ENCODE results near the gene BLNK. TPM values are rescaled to one million over a fixed set of nuclear protein-coding genes. Genes with fewer than 3 reads are reported as not detected.
"Not testable (repeated sequence)": the region's sequence is repeated elsewhere in the genome, so short reads cannot be mapped to it uniquely, and the experiment has no call there.

The BLNK gene
- polyA plus RNA-seq (ENCODE audit: insufficient read length): 1.8 TPM

DNA sequence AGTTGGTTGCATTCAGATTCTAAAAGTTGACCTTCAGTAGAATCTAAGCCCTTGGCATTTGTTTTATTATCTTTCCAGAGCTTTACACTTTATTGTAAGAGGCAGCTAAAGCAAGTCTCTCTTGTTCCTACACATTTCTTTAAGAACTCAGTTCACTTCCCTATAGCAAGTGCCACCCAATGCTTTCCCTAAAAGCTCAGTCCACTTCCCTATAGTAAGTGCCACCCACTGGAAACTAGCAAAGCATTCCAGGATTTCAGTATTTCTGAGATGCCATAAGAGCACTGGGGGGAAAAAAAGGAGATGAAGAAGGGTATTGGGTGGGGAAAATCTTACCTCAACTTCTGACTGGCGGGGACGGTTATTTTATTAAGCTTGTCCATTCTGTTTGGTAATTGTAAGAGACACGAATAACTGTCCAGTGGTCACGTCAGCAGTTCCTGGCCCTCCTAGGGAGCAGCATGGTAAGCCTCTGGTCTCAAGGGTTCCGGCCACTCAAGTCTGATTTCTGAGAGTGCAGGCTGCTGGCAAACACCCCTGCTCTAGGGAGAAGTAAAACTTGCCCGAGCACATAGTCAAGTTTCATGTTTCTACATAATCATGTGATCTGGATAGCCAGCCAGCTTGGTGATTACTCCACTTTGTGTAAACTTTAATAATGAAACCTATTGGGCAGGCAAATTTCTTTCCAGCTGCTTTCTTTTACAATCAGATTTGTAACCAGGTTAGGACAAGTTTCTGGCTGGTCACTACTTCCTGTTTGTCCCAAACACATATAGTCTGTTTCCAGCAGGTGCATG is at the start of gene BLNK:
Gene BLNK (minus strand): TSS at position 554 of the 800 bp plus-strand sequence. CDS start 171 bp downstream, at position 383.
- DNase-seq (ENCODE audit: low read depth): no peak

DNA sequence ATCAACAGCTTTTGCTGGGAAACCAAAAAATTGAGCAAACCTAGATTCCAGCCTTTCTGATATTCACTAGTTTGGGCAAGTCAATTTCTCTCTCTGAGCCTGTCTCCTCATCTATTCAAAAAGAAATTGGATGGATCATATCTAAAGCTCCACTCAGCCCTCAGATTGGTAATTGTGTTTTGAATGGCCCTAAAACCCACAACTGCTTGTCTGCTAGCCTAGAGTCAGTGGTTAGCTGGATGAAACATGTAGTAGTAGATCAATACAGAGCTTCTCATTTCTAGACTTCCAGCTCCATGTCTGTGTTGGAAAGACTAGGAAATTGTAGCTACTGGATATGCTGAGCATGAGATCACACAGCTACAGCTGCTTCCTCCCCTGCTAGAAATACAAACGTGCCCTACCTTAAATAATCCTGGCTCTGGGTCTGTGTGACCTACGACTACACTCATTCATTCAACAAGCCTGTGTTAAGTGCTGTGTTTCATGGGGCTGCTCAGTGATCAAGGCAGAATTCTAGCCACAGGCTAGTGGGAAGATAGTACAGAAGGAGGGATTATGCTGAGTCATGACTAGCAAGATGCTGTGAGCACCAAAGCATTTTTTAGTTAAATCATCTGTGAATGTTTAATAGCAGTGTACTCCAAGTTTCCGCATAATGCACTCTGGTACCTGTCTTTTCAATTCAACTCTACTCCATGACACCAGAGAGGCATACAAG is 48.5 kb upstream of the BLNK start:
- no peak for DNase-seq (ENCODE audit: low read depth)

DNA sequence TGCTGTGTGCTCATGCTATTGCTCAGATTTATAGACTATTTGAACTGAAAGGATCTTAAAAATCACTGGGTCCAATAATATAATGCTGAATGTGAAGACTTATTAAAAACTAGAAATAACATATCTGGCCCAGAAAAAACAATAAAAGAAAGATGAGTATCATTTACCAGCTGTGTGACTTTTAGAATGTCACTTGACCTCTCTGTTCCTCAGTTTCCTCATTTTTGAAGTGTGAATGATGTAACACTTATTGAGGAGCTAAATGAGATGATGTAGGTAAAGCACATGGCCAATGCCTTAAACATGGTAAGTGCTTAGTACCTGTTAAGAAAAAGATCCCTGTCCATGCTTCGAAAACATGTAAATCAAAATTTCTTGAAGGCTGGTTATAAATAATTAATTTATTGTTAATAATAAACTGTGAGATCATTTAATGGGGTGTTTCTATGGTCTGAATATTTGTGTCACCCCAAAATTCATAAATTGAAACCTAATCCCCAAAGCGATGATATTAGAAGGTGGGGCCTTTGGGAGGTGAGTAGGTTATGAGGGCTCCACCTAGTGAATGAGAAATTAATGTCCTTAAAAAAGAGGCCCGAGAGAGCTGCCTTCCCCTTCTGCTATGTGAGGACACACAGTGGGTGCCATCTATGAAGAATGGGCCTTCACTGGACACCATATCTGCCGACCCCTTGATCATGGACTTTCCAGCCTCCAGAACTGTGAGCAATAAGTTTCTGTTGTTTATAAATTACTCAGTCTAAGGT is 45.9 kb upstream of the BLNK start:
- no peak for DNase-seq (ENCODE audit: low read depth)

DNA sequence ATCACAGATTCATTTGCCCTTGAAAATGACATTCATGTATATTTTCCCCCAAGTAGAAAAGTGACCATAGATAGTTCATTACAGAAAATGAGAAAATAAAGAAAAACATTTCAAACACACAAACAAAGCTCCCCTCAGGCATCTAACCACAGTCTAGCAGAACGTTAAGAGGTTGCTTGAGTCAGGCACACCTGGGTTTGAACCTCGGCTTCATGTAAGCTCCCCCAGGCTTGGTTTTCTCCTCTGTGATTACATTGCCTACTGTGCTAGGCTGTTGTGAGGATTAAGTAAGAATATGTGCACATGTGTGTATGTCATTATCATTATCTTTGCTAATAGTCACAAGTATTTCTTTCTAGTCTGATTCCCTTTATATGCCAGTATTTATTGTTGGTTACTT is 42.0 kb upstream of the BLNK start:
- DNase-seq (ENCODE audit: low read depth): no peak

GRCh38 chr10:96311180-96311715 is 39.9 kb upstream of the BLNK start:
- no peak for DNase-seq (ENCODE audit: low read depth)

DNA sequence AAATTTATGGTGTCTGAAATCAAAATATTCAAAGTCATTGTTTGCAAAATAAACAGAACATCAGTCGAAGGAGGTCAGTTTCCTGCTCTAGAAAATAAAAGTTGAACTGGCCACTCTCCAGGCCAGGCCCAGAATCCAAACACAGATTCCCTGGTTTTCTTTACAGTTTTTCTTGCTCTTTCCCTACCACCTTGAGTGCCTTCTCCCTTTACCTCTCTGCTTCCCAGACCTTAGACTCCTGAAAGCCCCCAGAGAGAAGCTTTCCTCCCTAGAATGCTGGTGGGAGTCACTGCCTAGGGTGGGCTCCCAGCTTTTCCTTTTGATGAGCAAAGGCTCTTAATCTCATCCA is 38.9 kb upstream of the BLNK start:
- DNase-seq (ENCODE audit: low read depth): no peak

- DNase-seq (ENCODE audit: low read depth): no peak
Observed at GRCh38 chr10:96309628-96310320, 38.4 kb upstream of the BLNK start.

GRCh38 chr10:96308854-96309253 is 37.5 kb upstream of the BLNK start:
- DNase-seq (ENCODE audit: low read depth): not testable (repeated sequence)

DNA sequence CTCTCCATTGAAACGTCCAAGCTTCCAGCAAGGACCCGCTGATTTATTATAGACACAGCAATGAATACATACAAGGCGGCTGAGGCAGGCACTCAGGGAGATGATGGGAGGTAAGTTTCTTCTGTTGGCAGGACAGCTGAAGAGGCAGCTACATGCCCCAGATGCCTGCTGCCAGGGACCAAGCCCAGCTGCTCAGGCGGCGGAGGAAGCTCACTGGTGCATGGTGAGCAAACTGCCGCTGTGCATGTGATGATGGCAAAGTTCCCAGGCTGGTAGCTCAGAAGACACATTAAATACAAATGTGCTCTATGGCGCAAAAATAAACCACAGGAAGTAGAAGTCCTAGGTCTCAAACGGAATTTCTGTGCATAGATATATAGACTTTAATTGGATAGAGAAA is 35.1 kb upstream of the BLNK start:
- no peak for DNase-seq (ENCODE audit: low read depth)

DNA sequence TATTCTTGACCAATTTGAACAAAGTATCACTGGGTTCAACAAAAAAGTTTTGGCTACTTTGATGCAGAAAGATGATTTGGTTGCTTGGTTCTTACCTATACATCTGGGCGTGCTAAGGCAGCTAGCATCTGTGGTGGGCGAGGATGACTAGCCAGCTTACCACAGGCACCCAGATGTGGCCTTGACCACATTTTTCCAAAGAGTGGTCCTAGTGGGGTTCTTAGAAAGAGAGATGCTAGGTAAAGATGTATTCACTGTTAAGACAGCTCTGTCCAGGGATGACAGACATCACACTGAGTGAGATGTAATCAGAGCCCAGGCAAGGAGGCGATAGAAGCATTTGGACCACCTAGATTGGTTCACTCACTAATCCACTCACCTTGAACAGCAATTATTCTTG is 33.6 kb upstream of the BLNK start:
- no peak for DNase-seq (ENCODE audit: low read depth)

DNA sequence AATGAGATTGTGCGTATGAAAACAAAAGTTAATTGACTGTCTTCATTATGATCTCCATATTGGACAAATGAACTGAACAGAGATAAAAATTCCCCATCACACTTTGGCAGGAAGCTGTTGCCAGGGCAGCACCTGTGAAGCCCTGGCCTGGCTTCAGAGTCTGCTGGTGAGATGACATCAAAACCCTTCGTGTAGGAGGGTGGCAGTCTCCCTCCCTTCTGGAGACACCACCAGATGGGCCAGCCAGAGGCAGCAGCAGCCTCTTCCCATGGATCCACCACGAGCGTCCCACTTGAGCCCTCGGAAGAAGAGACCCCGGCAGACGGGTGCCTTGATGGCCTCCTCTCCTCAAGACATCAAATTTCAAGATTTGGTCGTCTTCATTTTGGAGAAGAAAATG is 32.9 kb upstream of the BLNK start, which contains the start of gene DNTT:
Gene DNTT (plus strand): TSS at position 205 of the 400 bp plus-strand sequence. CDS start 64 bp downstream, at position 269.
- no peak for DNase-seq (ENCODE audit: low read depth)

- DNase-seq (ENCODE audit: low read depth): no peak
Observed at GRCh38 chr10:96301616-96302015, 30.2 kb upstream of the BLNK start.

DNA sequence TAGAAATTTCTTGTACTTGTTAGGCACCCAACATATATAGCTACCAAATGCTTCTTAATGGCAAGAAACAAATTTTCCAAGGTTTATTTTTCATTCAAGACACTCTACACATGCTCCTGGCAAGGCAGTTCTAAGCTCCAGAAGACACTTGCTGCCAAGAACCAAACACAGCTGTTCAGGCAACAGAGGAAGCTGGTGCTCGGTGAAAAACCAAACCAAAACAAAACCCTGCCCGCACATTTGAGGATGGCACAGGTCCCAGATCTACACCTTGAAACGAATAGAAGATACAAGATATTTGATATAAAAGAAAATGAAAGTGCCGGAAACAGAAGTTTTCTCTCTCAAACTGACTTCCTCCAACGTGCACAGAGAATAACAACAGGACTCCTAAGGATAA is 28.0 kb upstream of the BLNK start:
- no peak for DNase-seq (ENCODE audit: low read depth)

- no peak for DNase-seq (ENCODE audit: low read depth)
Observed at GRCh38 chr10:96298362-96298761, 27.0 kb upstream of the BLNK start.

DNA sequence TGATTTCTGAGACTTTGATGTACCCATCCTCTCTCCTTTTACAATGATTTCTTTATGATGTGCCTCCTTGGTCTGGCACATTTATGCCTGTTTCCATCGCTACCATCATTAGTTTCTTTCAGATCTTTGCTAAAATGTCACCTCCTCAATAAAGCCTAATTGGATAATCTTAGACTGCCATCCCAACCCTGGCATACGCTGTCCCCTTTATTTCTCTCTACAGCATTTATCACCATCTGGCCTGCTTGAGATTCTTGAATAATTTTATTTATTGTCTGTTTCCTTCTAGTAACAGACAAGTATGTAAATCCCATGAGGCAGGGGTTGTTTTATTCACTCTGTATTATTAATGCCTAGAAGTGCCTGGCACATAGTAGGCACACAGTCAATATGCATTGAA is 26.1 kb upstream of the BLNK start:
- no peak for DNase-seq (ENCODE audit: low read depth)

- no peak for DNase-seq (ENCODE audit: low read depth)
Observed at GRCh38 chr10:96295475-96295874, 24.1 kb upstream of the BLNK start.

GRCh38 chr10:96292971-96293920 is 21.9 kb upstream of the BLNK start:
- DNase-seq (ENCODE audit: low read depth): no peak

GRCh38 chr10:96290368-96291133 is 19.2 kb upstream of the BLNK start:
- DNase-seq (ENCODE audit: low read depth): no peak

- DNase-seq (ENCODE audit: low read depth): no peak
Observed at GRCh38 chr10:96289218-96289910, 18.0 kb upstream of the BLNK start.
